Measurements from ENCODE around the gene RGS16.

GRCh38 chr1:182642461-182642860 is 38.3 kb upstream of the RGS16 start:
- TF ChIP-seq CTCF (conservative IDR thresholded peaks at IDR 0.05) (no peak), EZH2 (IDR thresholded peaks at IDR 0.05; ENCODE audit: low read depth) (no peak)
